HG03280 (cell line): ENCODE data around the gene SGCD.
A peak's percentile ranks its signal among the peaks of the same experiment; 100 is the strongest.
"Not testable (repeated sequence)": the region's sequence is repeated elsewhere in the genome, so short reads cannot be mapped to it uniquely, and the experiment has no call there.

ENCODE experiments used
- ATAC-seq: cut with Tn5 transposase; IDR thresholded peaks from one replicate; pipeline ENCODE4 v1.9.1; 2021; ENCODE audit warnings: mild to moderate bottlenecking, moderate library complexity; ENCODE audit not compliant: unreplicated experiment

The SGCD gene

GRCh38 chr5:156617426-156617825, 290.5 kb downstream of the SGCD start:
- no peak for ATAC-seq

GRCh38 chr5:156618601-156619000, 291.6 kb downstream of the SGCD start:
- no peak for ATAC-seq

GRCh38 chr5:156621719-156622118, 294.8 kb downstream of the SGCD start:
- peak; percentile 69 for ATAC-seq

GRCh38 chr5:156623381-156624040, 296.5 kb downstream of the SGCD start:
- ATAC-seq: no peak

GRCh38 chr5:156624686-156625085, 297.7 kb downstream of the SGCD start:
- no peak for ATAC-seq

- ATAC-seq: no peak
Measured at GRCh38 chr5:156628421-156628820, 301.5 kb downstream of the SGCD start.

GRCh38 chr5:156631005-156631404, 304.0 kb downstream of the SGCD start:
- no peak for ATAC-seq

GRCh38 chr5:156634301-156634700, 307.3 kb downstream of the SGCD start:
- ATAC-seq: no peak

- ATAC-seq: no peak
Measured at GRCh38 chr5:156640691-156641241, 313.8 kb downstream of the SGCD start.

- ATAC-seq: no peak
Measured at GRCh38 chr5:156641686-156642085, 314.7 kb downstream of the SGCD start.

- no peak for ATAC-seq
Measured at GRCh38 chr5:156647034-156647451, 320.1 kb downstream of the SGCD start.

GRCh38 chr5:156654444-156654843, 327.5 kb downstream of the SGCD start:
- ATAC-seq: no peak

GRCh38 chr5:156655732-156656131, 328.8 kb downstream of the SGCD start:
- no peak for ATAC-seq

GRCh38 chr5:156664832-156665231, 337.9 kb downstream of the SGCD start:
- ATAC-seq: not testable (repeated sequence)

- ATAC-seq: not testable (repeated sequence)
Measured at GRCh38 chr5:156666686-156667085, 339.7 kb downstream of the SGCD start.

- ATAC-seq: no peak
Measured at GRCh38 chr5:156667616-156668015, 340.7 kb downstream of the SGCD start.

- ATAC-seq: no peak
Measured at GRCh38 chr5:156669416-156669815, 342.5 kb downstream of the SGCD start.

- no peak for ATAC-seq
Measured at GRCh38 chr5:156670615-156671014, 343.7 kb downstream of the SGCD start.

- no peak for ATAC-seq
Measured at GRCh38 chr5:156675395-156675794, 348.4 kb downstream of the SGCD start.

- ATAC-seq: no peak
Measured at GRCh38 chr5:156677963-156678362, 351.0 kb downstream of the SGCD start.

GRCh38 chr5:156678484-156678883, 351.5 kb downstream of the SGCD start:
- no peak for ATAC-seq

- no peak for ATAC-seq
Measured at GRCh38 chr5:156680831-156681230, 353.9 kb downstream of the SGCD start.

GRCh38 chr5:156681265-156681664, 354.3 kb downstream of the SGCD start:
- no peak for ATAC-seq
